HL-60 (cell line): Measurements from ENCODE around the gene TTC28.
"Not testable (repeated sequence)": the region's sequence is repeated elsewhere in the genome, so short reads cannot be mapped to it uniquely, and the experiment has no call there.

Source experiments
- DNase-seq, 2 experiments: peaks; one replicate each; pipeline ENCODE4 v3.0.0-alpha.2; 2010 to 2020; ENCODE audit warnings: low read depth in 1 of 2, low spot score in 1 of 2
- H3K27ac ChIP-seq: fragments of 250-450 bp; sonication (Bioruptor Pico); replicated peaks from 2 replicates; pipeline ENCODE4 v1.5.1; 2020; ENCODE audit warnings: mild to moderate bottlenecking, moderate library complexity
- H3K27me3 ChIP-seq: fragments of 250-450 bp; sonication (Bioruptor Pico); 2 replicates; pipeline ENCODE4 v1.5.1; 2021; ENCODE audit warnings: mild to moderate bottlenecking, moderate library complexity; ENCODE audit not compliant: insufficient read depth, poor library complexity, severe bottlenecking
- H3K4me3 ChIP-seq: replicated peaks from 2 replicates; pipeline ENCODE4 v1.5.1; 2011; ENCODE audit warnings: mild to moderate bottlenecking, control low read depth, low read length; ENCODE audit not compliant: insufficient read depth
- CTCF ChIP-seq: IDR thresholded peaks from one replicate; pipeline ENCODE4 v1.5.1; 2011; ENCODE audit warnings: low read length, control low read depth, inconsistent platforms; ENCODE audit not compliant: insufficient read depth
- GABPA ChIP-seq: IDR thresholded peaks from 2 replicates; pipeline ENCODE4 v1.6.1; 2012; ENCODE audit warnings: low read depth
- POLR2AphosphoS5 ChIP-seq: IDR thresholded peaks from 2 replicates; pipeline ENCODE4 v1.6.1; 2012; ENCODE audit warnings: low read depth
- REST ChIP-seq: IDR thresholded peaks from 2 replicates; pipeline ENCODE4 v1.6.1; 2012; ENCODE audit warnings: low read depth; ENCODE audit not compliant: insufficient replicate concordance
- SPI1 ChIP-seq: IDR thresholded peaks from 2 replicates; pipeline ENCODE4 v1.6.1; 2012; ENCODE audit warnings: low read depth, mild to moderate bottlenecking, borderline replicate concordance
- long read RNA-seq: library from polyadenylated mRNA; unstranded; transcript quantifications from one replicate; pipeline ENCODE4 v2.0.0, GENCODE V29; 2020

TTC28 gene
- long read RNA-seq, partial matches to known transcripts, result 0 of 3 reads
- long read RNA-seq, other reads (novel, unspliced or antisense), result 3 of 3 reads

GRCh38 chr22:28679611-28680287, at the start of gene TTC28:
Gene TTC28 (minus strand): TSS chr22:28679840. CDS start chr22:28679723, 117 bp downstream.
- DNase-seq, result peak; percentile 23 to 29
- peak within 1 kb of the TSS; percentile 15 for H3K4me3 ChIP-seq
- not testable (repeated sequence) for H3K27ac ChIP-seq
- H3K27me3 ChIP-seq, result peaks cover 40% of the 10 kb centered on the region

- no peaks in the 10 kb centered on the region for H3K27me3 ChIP-seq
- no peak overlapping the region for H3K27ac ChIP-seq
- no peak for TF ChIP-seq POLR2AphosphoS5
- TF ChIP-seq GABPA, result no peak
- no peak for TF ChIP-seq REST
- TF ChIP-seq CTCF, result no peak
- no peak for TF ChIP-seq SPI1
- DNase-seq, result no peak
- no peak overlapping the region for H3K4me3 ChIP-seq
Measured at GRCh38 chr22:28728621-28729313, 49.1 kb upstream of the TTC28 start.

- Histone ChIP-seq H3K27ac (no peak overlapping the region), H3K4me3 (no peak overlapping the region), H3K27me3 (no peaks in the 10 kb centered on the region)
- TF ChIP-seq GABPA, result no peak
- TF ChIP-seq CTCF, result no peak
- no peak for TF ChIP-seq SPI1
- TF ChIP-seq POLR2AphosphoS5, result no peak
- no peak for TF ChIP-seq REST
- no peak for DNase-seq
Measured at GRCh38 chr22:28728002-28728401, 48.4 kb upstream of the TTC28 start.

GRCh38 chr22:28718044-28718443, 38.4 kb upstream of the TTC28 start:
- no peak for DNase-seq
- H3K27me3 ChIP-seq, result no peaks in the 10 kb centered on the region
- no peak overlapping the region for H3K4me3 ChIP-seq
- TF ChIP-seq SPI1 (no peak), CTCF (no peak), GABPA (no peak), REST (no peak), POLR2AphosphoS5 (no peak)
- H3K27ac ChIP-seq, result no peak overlapping the region
